Measurements from ENCODE around the gene A4GALT.

A4GALT gene

GRCh38 chr22:42648368-42649245 is 72.1 kb downstream of the A4GALT start:
- peak; percentile 43 for DNase-seq (ENCODE audit: low read depth)

GRCh38 chr22:42648017-42648367 is 72.7 kb downstream of the A4GALT start:
- DNase-seq (ENCODE audit: low read depth), result no peak

DNA sequence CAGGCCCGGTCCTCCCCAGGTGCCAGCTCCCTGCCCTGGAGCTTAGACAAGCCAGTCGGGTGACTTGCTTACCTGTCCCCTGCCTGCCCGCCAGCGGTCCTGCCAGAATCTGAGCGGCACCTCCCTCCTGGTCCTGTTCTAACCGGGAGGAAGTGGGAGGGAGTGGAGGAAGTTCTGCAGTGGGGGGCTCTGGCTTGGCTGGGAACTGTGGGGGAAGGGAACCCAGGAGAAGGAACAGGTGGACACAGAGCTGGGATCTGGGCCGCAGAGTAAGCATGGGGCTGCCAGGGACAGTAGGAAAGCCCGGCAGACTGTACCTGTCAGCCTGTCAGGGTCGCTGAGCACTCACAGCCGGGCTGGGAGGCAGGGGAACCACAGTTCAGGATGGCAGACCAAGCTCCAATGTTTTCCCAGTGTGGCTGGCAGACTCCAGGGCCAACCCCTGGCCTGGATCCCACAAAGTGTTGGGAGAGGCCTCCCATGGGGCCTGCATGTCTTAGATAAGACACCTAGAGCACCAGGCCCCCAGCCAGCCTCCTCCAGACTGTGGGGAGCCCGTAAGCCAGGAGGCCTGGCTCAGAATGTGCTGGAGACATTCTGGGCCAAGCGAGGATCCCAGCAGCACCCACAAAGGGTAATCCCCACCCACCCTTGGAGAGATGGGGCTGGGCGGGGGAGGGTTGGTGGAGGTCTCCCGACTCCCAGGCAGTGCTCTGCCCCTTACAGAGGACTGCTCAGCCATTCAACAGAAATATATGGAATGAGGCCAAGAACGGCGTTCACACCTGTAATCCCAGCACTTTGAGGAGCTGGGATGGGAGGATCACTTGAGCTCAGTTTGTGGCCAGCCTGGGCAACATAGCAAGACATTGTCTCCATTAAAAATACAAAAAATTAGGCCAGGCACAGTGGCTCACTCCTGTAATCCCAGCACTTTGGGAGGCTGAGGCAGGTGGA is 73.8 kb downstream of the A4GALT start:
- DNase-seq (ENCODE audit: low read depth), result no peak

DNA sequence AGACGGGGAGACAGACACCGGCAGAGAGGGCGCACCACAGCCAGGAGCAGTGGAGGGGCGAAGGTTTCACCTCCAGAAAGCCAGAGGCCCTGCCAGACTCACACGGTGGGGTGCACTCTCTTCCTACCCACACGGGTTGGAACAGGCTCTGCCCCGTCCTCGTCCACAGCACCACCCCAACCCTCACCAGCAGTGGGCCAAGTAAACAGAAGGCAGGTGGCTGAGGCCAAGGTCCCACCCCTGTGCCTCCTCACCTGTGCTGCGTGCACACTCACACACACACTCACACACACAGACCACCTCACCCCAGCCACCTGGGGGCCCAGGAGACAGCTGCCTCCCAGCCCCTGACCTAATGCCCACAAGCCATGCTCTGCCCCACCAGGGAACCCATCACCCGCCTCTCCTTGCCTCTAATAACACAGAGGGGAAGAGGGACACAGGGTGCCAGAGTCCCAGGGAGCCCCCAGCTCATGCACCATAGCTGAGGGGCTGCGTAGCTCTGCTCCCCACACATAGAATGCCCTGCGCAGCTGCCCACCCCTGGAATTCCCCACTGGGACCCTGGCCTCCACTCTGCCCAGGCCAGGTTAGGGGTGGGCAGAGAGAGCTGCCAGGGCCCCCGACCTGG is 74.6 kb downstream of the A4GALT start:
- no peak for DNase-seq (ENCODE audit: low read depth)

DNA sequence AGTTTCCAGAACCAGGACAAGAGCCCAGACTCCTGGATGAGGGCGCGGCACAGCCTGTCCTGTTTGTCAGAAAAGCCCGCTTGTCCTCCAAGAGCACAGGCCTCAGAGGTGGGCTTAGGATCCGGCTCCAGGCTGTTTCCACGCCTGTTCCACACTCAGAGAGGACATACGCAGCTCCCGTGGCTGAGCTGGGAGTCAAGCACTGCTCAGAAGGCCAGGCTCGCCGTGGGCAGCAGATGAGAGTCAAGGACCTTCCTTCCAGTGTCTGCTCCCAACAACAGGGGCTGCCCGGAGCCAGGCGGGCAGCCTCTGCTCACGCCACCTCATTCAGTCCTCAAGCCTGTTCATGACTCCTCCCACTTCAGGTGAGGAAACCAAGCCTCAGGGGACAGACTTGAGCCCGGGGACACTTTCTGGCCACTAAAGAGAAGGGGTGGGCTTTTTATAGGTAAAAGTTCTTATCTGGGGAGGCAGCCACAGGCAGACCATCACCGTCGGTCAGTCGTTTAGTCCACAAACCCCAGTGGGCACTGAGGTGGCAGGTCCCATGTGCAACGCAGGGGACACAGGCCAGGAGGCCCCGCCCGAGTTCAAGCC is 75.2 kb downstream of the A4GALT start:
- DNase-seq (ENCODE audit: low read depth), result peak; percentile 26

GRCh38 chr22:42644422-42645340 is 76.0 kb downstream of the A4GALT start:
- peak; percentile 39 for DNase-seq (ENCODE audit: low read depth)

- no peak for DNase-seq (ENCODE audit: low read depth)
Measured at GRCh38 chr22:42643634-42644421, 76.8 kb downstream of the A4GALT start.

DNA sequence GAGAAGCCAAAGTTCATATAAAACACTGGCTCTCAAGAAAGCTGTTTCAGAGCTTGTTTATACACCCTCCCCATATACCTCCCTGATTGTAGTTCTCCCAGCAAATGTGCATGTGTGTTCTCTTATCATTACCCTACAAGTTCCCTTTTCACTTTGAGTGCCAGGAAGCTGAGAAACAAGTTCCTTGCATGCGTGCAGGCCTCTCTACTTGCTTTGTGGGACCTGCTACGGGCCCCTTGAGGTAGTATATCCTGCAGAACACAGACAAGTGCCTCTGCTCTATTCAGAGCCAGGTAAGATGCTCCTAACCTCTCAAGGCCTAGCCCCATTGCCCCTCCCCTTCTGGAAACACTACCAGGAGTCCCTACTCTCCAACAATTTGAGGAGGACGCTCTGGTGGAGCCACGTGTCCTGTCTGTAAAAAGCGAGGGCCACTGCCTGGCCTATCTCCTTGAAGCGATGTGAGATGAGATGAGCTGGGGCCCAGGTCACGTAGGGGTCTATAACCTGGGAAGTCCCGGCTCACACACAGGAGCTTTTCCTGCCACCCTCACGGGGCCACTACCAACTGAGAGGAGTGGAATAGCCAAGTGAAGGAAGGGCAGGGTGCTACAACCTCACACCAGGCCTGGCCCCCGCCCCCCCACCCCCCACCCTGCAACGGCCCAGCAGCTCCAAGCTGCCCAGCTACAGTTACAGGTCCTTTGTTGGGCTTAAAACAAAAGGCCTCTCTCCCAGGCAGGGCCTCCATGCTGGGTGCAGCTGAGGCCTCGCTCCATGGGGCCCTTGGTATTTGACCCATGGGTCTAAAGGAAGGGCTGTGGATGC is 77.7 kb downstream of the A4GALT start:
- DNase-seq (ENCODE audit: low read depth), result no peak
